GM18508 (cell line): ENCODE data around the gene CLCN4.
A peak's percentile ranks its signal among the peaks of the same experiment; 100 is the strongest.

Experiments used
- ATAC-seq: cut with Tn5 transposase; IDR thresholded peaks from one replicate; pipeline ENCODE4 v1.9.1; 2021; ENCODE audit warnings: moderate number of reproducible peaks; ENCODE audit not compliant: insufficient read depth, unreplicated experiment

The CLCN4 gene

DNA sequence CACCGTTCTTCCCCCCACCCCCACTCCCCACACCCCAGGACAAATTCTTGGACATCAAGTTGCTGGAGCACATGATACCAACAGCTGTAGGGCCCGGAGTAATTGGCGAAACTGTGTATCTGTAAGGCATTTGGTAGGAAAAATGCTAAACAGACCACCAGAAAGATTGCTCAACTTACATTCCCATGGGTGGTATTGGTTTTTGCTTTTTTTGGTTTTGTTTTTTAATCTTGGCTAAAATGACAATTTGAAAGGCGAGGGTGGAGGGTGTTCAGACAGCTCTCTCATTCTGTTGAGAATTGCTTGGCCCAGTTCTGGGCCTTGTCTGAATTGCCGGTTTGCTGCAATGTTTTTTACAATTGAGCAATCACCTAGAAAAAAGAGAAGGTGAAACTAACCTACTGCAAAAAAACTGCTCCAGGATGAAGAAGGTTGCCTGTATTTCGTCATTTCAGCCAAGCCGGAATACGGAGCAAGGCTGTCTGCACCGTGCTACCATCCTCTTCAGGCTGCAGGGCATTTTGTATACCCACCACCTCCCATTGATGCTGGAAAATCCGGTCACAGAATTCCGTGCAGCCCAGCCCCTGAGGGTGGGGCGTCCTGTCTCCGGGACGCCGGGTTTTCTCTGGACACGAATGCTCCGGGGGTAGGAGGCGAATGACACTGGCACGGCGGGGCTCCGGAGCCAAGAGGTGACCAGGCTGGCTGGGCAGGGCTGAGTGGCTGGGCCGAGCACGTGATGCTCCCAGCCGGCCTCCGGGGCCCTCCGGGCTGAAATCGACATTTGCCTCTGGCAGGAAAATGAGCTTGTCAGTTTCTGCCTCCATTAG, at the start of gene CLCN4:
TSS of gene CLCN4 (plus strand) at position 777 of the 833 bp plus-strand sequence. CDS start 28,058 bp downstream, outside the sequence.
- ATAC-seq, result no peak

- ATAC-seq, result no peak
Observed at GRCh38 chrX:10107483-10107882, 49.3 kb upstream of the CLCN4 start.

DNA sequence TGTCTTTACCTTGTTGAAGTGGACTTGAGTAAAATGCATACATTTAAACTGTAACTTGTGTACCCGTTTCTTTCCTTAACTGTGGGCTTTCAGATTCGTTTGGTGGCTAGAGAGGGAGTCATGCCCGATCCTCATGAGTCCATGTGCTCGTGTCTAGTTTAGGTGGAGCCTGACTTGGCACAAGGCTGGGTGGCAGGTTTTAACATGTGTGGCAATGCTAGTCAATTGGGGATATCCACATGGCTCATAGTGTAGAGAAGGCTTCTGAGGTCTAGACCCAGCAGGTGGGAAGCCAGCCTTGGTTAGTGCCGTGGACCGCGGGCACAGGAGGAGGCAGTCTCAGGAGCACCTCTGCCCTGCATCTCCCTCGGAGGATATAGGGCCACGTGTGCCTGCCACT, 48.5 kb upstream of the CLCN4 start:
- no peak for ATAC-seq

DNA sequence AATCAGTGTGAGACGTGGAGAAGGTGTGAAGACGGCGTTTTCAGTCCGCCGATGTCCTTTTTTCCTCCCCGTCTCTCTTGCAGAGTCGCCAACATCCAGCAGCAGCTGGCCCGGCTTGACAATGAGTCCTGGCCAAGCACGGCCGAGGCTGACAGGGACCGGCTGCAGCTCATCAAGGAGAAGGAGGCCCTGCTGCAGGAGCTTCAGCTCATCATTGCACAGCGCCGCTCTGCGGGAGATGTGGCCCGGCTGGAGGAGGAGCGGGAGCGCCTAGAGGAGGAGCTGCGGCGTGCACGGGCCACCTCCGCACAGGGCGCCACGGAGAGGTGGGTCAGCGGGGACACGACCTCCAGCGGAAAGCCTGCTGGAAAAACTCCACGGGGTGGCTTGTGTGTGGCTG, 47.1 kb upstream of the CLCN4 start:
- no peak for ATAC-seq

DNA sequence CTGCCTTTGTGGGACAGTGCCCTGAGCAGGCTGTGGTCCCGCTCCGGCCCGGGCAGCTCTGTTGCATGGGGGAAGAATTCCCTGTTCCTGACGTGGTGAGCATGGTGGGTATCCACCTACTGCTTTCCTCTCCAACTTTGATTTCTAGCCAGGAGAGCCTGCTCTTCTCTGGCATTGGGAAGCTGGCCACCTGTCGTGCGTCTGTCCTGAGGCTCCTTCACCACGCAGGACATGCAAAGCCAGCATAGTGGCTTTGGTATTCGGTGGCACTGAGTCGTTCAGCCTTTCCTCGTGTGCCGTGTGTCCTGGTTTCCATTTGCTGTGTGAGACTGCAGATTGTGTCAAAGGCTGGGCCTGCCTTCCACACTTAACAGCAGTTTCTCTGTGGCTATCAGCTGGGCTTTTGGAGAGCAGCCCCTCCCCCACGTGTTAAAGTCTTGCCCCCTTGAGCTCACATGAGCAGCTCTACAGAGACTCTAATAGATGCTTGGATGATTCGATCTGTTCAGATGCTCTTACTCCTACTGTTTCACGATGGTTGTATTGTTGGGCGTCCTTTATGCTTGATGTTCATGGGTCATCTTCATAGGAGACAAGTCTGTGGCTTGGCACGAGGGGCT, 46.3 kb upstream of the CLCN4 start:
- ATAC-seq, result no peak

- peak; percentile 31 for ATAC-seq
Observed at GRCh38 chrX:10110984-10111363, 45.8 kb upstream of the CLCN4 start.

DNA sequence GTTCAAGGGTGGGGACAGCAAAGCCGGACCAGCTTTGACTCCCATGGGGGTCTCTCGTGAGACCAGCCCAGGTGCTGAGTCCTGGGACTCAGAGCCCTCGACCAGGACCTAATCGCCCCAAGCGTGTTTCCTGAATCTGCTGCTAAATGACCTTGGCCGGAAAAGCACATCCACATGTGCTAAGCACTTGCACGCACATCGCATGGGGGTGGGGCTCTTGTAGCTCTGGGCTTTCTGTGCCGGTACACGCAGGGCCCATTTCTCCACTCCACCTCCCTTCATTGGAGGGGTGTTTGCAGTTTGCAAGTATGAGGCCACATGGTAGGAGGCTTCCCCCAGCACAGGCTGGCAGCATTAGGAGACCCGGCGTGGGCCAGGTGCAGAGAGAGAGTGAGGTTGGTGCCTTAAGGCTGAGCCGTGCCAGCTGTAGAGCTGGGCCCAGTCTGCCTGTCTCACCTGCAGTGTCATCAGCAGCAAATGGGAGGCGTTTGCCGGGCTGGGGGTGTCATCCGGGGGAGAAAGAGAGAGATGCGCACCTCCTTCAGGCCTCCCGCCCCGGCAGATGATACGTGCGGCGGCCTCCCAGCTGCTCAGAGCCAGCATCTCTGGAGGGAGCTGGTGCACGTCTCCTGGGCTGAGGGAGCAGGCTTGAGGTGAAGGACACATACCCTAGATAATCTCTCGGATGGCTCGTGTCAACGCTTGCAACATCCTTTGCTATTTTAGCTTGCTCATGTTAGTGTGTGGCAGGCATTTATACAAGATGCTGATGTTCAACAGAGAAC, 45.2 kb upstream of the CLCN4 start:
- peak; percentile 27 for ATAC-seq

GRCh38 chrX:10112510-10112909, 44.3 kb upstream of the CLCN4 start:
- no peak for ATAC-seq

DNA sequence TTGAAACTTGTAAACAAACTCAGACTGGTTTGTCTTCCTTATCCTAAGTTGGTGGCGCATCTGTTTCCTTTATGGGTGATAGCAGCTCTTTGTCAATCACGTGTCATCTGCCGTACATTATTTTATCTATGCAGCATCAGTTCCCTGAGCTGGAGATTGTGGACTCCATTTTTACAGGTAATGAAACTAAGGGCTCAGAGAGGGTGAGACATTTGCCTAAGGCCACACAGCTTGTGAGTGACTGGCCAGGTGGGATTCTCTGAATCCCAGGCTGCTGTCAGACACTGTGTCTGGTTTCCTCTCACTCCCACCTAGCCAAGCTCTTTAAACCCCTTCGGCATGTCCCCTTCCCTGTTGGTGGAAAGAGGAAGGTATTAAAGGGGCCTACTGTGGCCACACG, 41.7 kb upstream of the CLCN4 start:
- no peak for ATAC-seq

DNA sequence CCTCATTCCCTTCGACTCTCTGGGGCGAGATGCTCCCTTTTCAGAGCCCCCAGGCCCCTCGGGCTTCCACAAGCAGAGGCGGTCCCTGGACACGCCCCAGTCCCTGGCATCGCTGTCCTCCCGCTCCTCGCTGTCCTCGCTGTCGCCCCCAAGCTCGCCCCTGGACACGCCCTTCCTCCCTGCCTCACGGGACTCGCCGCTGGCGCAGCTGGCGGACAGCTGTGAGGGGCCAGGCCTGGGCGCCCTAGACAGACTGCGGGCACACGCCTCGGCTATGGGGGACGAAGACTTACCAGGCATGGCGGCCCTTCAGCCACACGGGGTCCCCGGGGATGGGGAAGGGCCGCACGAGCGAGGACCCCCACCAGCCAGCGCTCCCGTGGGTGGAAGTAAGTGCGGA, 39.5 kb upstream of the CLCN4 start:
- ATAC-seq, result no peak

DNA sequence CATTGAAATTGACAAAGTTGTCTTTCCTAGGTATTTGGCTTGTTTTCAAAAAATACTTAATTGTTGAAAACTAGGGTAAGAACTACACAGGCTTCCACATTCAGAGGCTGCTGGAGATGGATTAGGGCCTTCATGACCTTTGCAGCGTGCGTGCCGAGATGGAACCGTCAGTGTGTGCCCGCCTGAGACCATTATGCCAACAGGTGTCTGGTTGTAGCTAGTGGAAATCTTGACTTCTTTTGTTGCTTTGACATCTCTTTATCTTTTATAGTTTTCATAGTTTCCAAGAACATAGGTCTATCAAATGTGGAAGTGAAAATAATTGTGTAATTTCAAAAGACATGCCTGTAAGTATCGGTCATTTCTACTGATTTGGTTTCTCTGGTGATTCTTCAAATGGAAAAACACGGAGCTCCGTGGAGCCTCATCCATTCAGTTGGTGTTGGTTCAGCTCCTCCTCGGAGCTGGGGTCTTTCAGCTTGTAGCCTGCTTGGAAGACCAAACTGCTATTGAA, 38.9 kb upstream of the CLCN4 start:
- ATAC-seq, result no peak

DNA sequence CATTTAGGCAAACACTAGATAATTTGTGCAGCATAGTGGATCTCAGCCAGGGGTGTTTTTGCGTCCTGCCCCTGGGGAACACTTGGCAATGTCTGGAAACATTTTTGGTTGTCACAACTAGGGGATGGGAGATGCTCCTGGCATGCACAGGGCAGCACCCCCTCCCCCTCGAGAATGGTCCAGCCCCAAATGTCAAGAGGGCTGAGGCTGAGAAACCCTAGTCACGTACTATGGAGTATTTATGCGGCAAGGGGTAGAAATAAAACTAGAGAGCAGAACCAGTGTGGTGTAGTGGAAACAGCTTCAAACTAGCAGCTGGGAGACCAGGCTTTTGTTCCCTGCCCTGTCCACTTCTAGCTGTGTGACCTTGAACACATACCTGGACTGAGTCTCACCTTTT, 38.2 kb upstream of the CLCN4 start:
- ATAC-seq, result no peak

- no peak for ATAC-seq
Observed at GRCh38 chrX:10119399-10119990, 37.3 kb upstream of the CLCN4 start.

DNA sequence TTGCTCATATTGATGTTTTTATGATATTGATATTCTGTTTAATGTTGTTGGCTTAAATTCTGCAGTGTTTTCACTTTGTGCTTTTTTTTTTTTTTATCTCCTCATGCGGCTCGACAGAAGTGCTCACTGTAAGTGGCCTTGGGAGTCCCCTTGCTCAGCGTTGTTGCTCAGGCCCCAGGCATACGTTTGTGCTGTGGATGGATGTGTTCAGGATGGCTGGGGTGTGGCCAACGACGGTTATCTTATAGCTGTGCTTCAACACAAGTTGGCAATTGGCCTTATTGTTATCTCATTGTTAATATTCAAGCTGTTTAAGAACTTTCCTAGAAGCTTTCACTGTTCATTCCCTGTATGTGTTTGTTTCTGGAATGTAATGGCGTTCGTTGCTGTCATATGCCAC, 36.4 kb upstream of the CLCN4 start:
- ATAC-seq, result no peak

GRCh38 chrX:10120828-10121227, 35.9 kb upstream of the CLCN4 start:
- no peak for ATAC-seq

GRCh38 chrX:10121787-10122186, 35.0 kb upstream of the CLCN4 start:
- ATAC-seq, result peak; percentile 49

DNA sequence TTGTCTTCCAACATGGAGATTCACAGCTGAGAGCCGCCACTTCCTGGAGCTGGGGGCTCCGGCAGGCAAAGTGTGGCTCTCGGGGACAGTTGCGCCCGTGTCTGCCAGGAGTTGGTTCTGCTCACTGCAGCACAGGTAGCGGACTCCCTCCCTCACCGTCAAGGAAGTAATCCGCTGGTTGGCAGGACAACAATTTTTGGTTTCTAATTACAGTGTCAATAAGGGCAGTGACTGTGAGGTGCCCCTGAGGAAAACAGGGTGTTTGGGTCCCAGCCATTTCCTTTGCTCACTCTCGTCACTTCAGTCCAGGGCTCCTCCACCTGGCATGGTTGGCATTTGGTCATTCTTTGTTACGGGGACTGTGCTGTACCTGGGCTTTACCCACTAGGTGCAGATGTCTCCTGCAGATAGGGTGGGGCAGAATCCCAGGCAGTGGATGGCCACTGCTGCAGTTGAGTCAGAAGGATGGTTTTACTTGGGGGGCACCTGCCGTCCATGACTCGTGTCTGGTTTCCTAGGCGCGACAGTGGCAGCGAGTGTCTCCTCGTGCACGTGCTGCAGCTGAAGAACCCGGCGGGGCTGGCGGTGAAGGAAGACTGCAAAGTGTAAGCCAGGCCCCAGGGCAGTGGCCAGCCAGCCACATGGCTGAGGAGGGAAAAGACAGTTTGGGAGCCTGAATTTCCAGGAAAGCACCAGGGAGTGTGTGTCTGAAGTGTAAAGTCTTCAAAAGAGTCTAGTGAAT, 32.1 kb upstream of the CLCN4 start:
- no peak for ATAC-seq

- ATAC-seq, result no peak
Observed at GRCh38 chrX:10125248-10125615, 31.5 kb upstream of the CLCN4 start.

GRCh38 chrX:10126044-10126443, 30.7 kb upstream of the CLCN4 start:
- no peak for ATAC-seq

DNA sequence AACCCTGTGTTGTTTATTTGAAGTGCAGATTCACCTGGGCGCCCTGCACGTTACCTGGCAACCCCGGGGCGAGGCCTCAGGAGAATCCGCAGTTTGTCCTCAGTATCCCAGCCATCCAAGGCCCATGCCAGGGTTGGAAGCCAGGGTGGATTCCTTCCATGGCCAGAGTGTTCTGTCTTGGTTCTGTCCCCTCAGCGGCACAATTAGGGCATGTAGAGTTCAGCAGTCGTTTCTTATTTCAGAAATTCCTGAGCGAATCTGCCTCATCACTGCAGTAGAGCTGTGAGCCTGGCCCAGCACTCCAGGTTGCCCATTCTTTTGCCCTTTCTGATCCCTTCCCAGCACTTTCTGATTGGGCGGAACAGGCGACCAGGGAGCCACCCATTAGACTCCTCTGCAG, 29.9 kb upstream of the CLCN4 start:
- no peak for ATAC-seq
